22Rv1 (cell line): Measurements from ENCODE around the gene TMBIM4.

Source experiments
- ZFX ChIP-seq: fragments of 450-650 bp; IDR thresholded peaks from 2 replicates; pipeline ENCODE4 v1.6.1; 2017; ENCODE audit warnings: antibody characterized with exemption, borderline replicate concordance
- TF ChIP-seq, protein P1 (sequence below): fragments of 450-650 bp; IDR thresholded peaks from 2 replicates; pipeline ENCODE4 v1.5.1; 2017; ENCODE audit warnings: mild to moderate bottlenecking

DNA sequence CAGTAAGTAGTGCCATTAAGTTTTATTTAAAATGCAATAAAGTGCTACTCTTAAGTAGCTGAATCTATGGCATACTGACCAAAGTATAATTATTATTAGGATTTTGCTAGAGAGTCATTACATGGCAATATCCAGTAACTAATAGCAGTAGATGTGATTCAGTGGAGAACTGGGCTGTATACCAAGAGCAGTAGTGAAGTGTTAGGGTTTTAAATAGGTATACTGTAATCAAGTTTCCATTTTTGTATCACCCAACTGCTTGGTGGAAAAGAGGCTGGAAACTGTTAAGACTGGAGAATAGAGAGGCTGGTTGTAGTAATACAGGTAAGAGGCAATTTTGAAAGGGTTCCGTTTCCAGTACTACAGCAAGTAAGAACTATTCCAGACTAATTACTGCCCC is 25.9 kb downstream of the TMBIM4 start:
- TF ChIP-seq, protein P1, sequence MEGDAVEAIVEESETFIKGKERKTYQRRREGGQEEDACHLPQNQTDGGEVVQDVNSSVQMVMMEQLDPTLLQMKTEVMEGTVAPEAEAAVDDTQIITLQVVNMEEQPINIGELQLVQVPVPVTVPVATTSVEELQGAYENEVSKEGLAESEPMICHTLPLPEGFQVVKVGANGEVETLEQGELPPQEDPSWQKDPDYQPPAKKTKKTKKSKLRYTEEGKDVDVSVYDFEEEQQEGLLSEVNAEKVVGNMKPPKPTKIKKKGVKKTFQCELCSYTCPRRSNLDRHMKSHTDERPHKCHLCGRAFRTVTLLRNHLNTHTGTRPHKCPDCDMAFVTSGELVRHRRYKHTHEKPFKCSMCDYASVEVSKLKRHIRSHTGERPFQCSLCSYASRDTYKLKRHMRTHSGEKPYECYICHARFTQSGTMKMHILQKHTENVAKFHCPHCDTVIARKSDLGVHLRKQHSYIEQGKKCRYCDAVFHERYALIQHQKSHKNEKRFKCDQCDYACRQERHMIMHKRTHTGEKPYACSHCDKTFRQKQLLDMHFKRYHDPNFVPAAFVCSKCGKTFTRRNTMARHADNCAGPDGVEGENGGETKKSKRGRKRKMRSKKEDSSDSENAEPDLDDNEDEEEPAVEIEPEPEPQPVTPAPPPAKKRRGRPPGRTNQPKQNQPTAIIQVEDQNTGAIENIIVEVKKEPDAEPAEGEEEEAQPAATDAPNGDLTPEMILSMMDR = no peak
- no peak for TF ChIP-seq ZFX
